Spleen (tissue), 11 donors: Measurements from ENCODE around the gene ZFYVE28. TPM values are rescaled to one million over a fixed set of nuclear protein-coding genes. Genes with fewer than 3 reads are reported as not detected.

Source experiments
- DNase-seq: peaks from one replicate; pipeline ENCODE4 v3.0.0-alpha.2; 2020
- H3K27ac ChIP-seq, 8 donors: fragments of 200-600 bp; sonication (generic) in 7 of 8; 1 replicate in 4 of 8; 2 replicates in 4 of 8; pipeline versions ENCODE4 v1.5.0 to v1.8.0; 2016 to 2021; ENCODE audit warnings: inconsistent platforms in 4 of 8, mild to moderate bottlenecking in 4 of 8, moderate library complexity in 1 of 8
- H3K27me3 ChIP-seq, 7 donors: fragments of 200-600 bp; sonication (generic) in 6 of 7; replicated peaks in 1 of 7; 1 replicate in 4 of 7; 2 replicates in 3 of 7; pipeline versions ENCODE4 v1.5.0 to v1.8.0; 2016 to 2021; ENCODE audit warnings: inconsistent platforms in 3 of 7, mild to moderate bottlenecking in 1 of 7
- H3K36me3 ChIP-seq, 6 donors: fragments of 200-600 bp; sonication (generic) in 5 of 6; 1 replicate in 4 of 6; 2 replicates in 2 of 6; pipeline versions ENCODE4 v1.5.0 to v1.8.0; 2016 to 2021; ENCODE audit warnings: inconsistent platforms in 2 of 6
- H3K4me1 ChIP-seq, 6 donors: fragments of 200-600 bp; sonication (generic) in 5 of 6; 1 replicate in 3 of 6; 2 replicates in 3 of 6; pipeline versions ENCODE4 v1.5.0 to v1.8.0; 2016 to 2021; ENCODE audit warnings: inconsistent platforms in 3 of 6
- H3K4me3 ChIP-seq, 8 donors: fragments of 200-600 bp; sonication (generic) in 7 of 8; 1 replicate in 4 of 8; 2 replicates in 4 of 8; pipeline versions ENCODE4 v1.5.0 to v1.8.0; 2016 to 2021; ENCODE audit warnings: inconsistent platforms in 4 of 8, mild to moderate bottlenecking in 4 of 8, moderate library complexity in 2 of 8
- H3K9me3 ChIP-seq, 8 donors: fragments of 200-600 bp; sonication (generic) in 7 of 8; 1 replicate in 4 of 8; 2 replicates in 4 of 8; pipeline versions ENCODE4 v1.5.0 to v1.8.0; 2016 to 2021; ENCODE audit warnings: inconsistent platforms in 4 of 8
- CTCF ChIP-seq, 11 experiments: fragments of 200-600 bp in 7 of 11; fragments of 450-650 bp in 4 of 11; sonication (generic) in 4 of 11; IDR thresholded peaks in 8 of 11; conservative IDR thresholded peaks in 3 of 11; 1 replicate in 7 of 11; 2 replicates in 4 of 11; pipeline versions ENCODE4 v1.4.0 to v1.8.0; 2016 to 2021; ENCODE audit warnings: antibody characterized with exemption in 11 of 11, inconsistent platforms in 4 of 11, mild to moderate bottlenecking in 1 of 11
- POLR2A ChIP-seq, 3 donors: fragments of 450-650 bp; IDR thresholded peaks; one replicate each; pipeline ENCODE4 v1.5.1; 2017; ENCODE audit warnings: antibody characterized with exemption in 3 of 3, mild to moderate bottlenecking in 1 of 3
- POLR2AphosphoS5 ChIP-seq, 3 donors: sonication (generic); formaldehyde crosslinking; IDR thresholded peaks; one replicate each; pipeline ENCODE4 v1.5.1; 2017; ENCODE audit warnings: antibody characterized with exemption in 3 of 3
- WGBS, 5 donors: extraction: QIAGEN DNeasy Blood & Tissue Kit in 3 of 5; methylation state at CpG; one replicate each; pipeline versions ENCODE4 v1.1.5 to v1.1.7; 2013 to 2018; 5-methylcytosine and 5-hydroxymethylcytosine counted together
- intact Hi-C: fragments of 100-400 bp; cut with DNase I; formaldehyde crosslinking; loops from one replicate; pipeline ENCODE4 v1.15.0; 2023; ENCODE audit warnings: low total_unique reads
- polyA plus RNA-seq, 3 donors: library from polyadenylated mRNA; stranded (reverse); fragments of 200-250 nt; gene quantifications; one replicate each; pipeline ENCODE4 v1.2.1, GENCODE V29; 2013
- total RNA-seq, 7 donors: library from RNA; depleted of rRNA in 3 of 7; stranded (reverse); fragments of >200 nt in 3 of 7; fragmentation: NEBNext Ultra II Directional in 4 of 7; extraction: Animal tissue kit (Norgen Biotek cat#: 25700) in 4 of 7; gene quantifications; one replicate each; pipeline versions ENCODE4 v1.1.0 to v1.2.1, GENCODE V29; 2016 to 2021
- donor health status: healthy with polysubstance abuse.
- donor health status: DM: no; HTN: no; CAD: no; lungs with moderate emphysema.
- donor health status: DM: no; HTN: no; CAD: no.
- donor health status: Bipolar disorder and iron deficiency.
- donor health status: healthy.
- donor health status: DM: no; HTN: no; CAD: no.
- donor health status: DM: yes; HTN: yes; CAD: no.

The ZFYVE28 gene
- total and polyA plus RNA-seq, 10 donors, result 2.7 to 31.3 (median 12.6) TPM

- intact Hi-C loops, result loop anchor here (5.0 kb wide), 1 partner anchor 219 kb away; no protein-coding TSS in a partner anchor
- Histone ChIP-seq H3K9me3 (no peaks in the 10 kb centered on the region), H3K27ac (no peak overlapping the region), H3K4me3 (no peak overlapping the region), H3K4me1 (peaks cover 0 to 9% (median 2%) of the 10 kb centered on the region in 6 donors), H3K27me3 (peaks cover 0 to 5% (median 0%) of the 10 kb centered on the region in 7 donors), H3K36me3 (no peaks in the 10 kb centered on the region)
- TF ChIP-seq POLR2AphosphoS5 (IDR thresholded peaks at IDR 0.05) (peak; percentile 14 to 57 (median 33)), CTCF (IDR thresholded peaks at IDR 0.05 in 8 of 11, conservative IDR thresholded peaks at IDR 0.05 in 3 of 11) (peak; percentile 65 to 90 (median 82)), POLR2A (IDR thresholded peaks at IDR 0.05) (no peak)
- peak; percentile 87 for DNase-seq
- 45 to 56% (median 50%) methylated on average over 10 to 14 of the region's 14 CpGs for WGBS, 5 donors
These were observed 23.1 kb upstream of the ZFYVE28 start for GRCh38 chr4:2441393-2442174.

- Histone ChIP-seq H3K27me3 (peaks cover 0 to 5% (median 0%) of the 10 kb centered on the region in 7 donors), H3K4me3 (no peak overlapping the region), H3K4me1 (peaks cover 0 to 9% (median 2%) of the 10 kb centered on the region in 6 donors), H3K36me3 (no peaks in the 10 kb centered on the region), H3K27ac (no peak overlapping the region), H3K9me3 (no peaks in the 10 kb centered on the region)
- TF ChIP-seq POLR2AphosphoS5 (IDR thresholded peaks at IDR 0.05), result no peak
- no peak for TF ChIP-seq POLR2A (IDR thresholded peaks at IDR 0.05)
- no peak for TF ChIP-seq CTCF (IDR thresholded peaks at IDR 0.05 in 8 of 11, conservative IDR thresholded peaks at IDR 0.05 in 3 of 11)
- DNase-seq, result no peak
- 84 to 92% (median 89%) methylated on average over 16 of the region's 16 CpGs for WGBS, 5 donors
- intact Hi-C loops, result no loop called here
These were observed 20.6 kb upstream of the ZFYVE28 start for GRCh38 chr4:2438822-2439718.

DNA sequence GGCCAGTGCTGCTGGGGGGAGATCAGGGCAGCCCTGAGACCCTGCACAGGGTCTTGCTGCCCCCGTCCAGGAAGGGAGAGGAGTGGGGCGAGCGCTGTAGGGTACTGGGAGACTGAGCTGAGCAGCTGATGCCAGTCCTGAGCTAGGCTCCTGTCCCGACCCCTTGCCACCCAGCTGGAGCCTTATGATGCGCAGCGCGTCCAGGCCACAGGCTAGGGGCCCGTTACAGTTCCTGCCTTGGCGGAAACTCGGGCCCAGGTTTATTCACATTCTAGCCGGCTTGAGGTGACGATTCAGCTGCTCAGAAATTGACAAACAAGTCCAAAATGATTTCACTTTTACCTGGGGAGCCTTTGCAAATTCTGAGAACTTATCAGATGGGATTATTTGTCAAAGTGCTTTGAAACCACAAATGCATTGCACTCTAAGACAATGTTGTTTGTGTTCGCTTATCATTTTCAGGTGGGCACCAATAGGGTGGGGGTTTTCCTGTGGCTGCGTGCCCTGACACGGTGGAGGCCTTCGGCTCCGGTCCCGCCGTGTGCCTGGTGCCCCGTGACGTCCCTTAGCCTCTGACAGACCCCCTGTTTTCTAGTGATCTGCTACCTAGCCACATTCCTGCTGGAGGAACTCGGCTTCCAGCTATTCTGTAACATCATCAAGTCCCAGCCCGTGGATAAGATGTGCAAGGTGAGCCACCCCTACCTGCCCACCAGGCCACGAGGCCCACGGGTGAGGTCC lies 19.2 kb upstream of the ZFYVE28 start:
- no peak for TF ChIP-seq POLR2A (IDR thresholded peaks at IDR 0.05)
- no peak for TF ChIP-seq CTCF (IDR thresholded peaks at IDR 0.05 in 8 of 11, conservative IDR thresholded peaks at IDR 0.05 in 3 of 11)
- TF ChIP-seq POLR2AphosphoS5 (IDR thresholded peaks at IDR 0.05), result no peak
- WGBS, 5 donors, result 79 to 86% (median 84%) methylated on average over 18 to 25 of the region's 25 CpGs
- H3K4me3 ChIP-seq, result no peak overlapping the region
- H3K27me3 ChIP-seq, result peaks cover 0 to 5% (median 0%) of the 10 kb centered on the region in 7 donors
- peaks cover 0 to 9% (median 2%) of the 10 kb centered on the region in 6 donors for H3K4me1 ChIP-seq
- H3K9me3 ChIP-seq, result no peaks in the 10 kb centered on the region
- H3K27ac ChIP-seq, result no peak overlapping the region
- H3K36me3 ChIP-seq, result no peaks in the 10 kb centered on the region
- DNase-seq, result peak; percentile 66
- intact Hi-C loops, result no loop called here
